Progenitor cell of endocrine pancreas (in vitro differentiated cells): Measurements from ENCODE around the gene LHB. TPM values are rescaled to one million over a fixed set of nuclear protein-coding genes. Genes with fewer than 3 reads are reported as not detected.

Source experiments
- DNase-seq: peaks from one replicate; pipeline ENCODE4 v3.0.0; 2021; ENCODE audit warnings: low spot score; ENCODE audit not compliant: unreplicated experiment
- H3K27ac Mint-ChIP-seq: 2 replicates; pipeline ENCODE4 v1.8.0; 2021; ENCODE audit warnings: mild to moderate bottlenecking, moderate library complexity, mixed read lengths
- H3K27me3 Mint-ChIP-seq: 2 replicates; pipeline ENCODE4 v1.8.0; 2021; ENCODE audit warnings: mixed read lengths
- H3K36me3 Mint-ChIP-seq: 2 replicates; pipeline ENCODE4 v1.8.0; 2022; ENCODE audit warnings: mixed read lengths; ENCODE audit not compliant: insufficient read depth
- H3K4me1 Mint-ChIP-seq: 2 replicates; pipeline ENCODE4 v1.8.0; 2021; ENCODE audit warnings: low read depth, mixed read lengths
- H3K4me3 Mint-ChIP-seq: 2 replicates; pipeline ENCODE4 v1.8.0; 2021; ENCODE audit warnings: low read depth, mild to moderate bottlenecking, moderate library complexity, mixed read lengths
- H3K9me3 Mint-ChIP-seq: 2 replicates; pipeline ENCODE4 v1.8.0; 2021; ENCODE audit warnings: low read depth, mixed read lengths
- CTCF ChIP-seq: fragments of 200-600 bp; sonication (generic); IDR thresholded peaks from one replicate; pipeline ENCODE4 v1.5.0; 2021; ENCODE audit warnings: antibody characterized with exemption, mild to moderate bottlenecking; ENCODE audit not compliant: unreplicated experiment
- total RNA-seq: library from RNA; stranded (reverse); gene quantifications from 2 replicates; pipeline ENCODE4 v1.2.1, GENCODE V29; 2021

Gene LHB
- total RNA-seq, 1 donor from 2014 or later: not detected

DNA sequence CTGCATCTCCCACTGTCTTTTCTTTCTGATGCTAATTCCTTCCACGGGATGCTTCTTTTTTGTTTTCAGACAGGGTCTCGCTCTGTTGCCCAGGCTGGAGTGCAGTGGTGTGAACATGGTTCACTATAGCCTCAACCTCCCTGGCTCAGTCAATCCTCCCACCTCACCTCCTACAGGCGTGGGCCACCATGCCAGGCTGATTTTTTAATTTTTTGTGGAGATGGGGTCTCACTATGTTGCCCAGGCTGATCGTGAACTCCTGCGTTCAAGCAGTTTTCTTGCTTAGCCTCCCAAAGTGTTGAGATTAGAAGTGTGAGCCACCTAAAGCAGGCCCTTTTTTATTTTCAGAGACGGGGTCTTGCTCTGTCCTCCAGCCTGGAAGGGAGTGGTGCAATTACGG lies 28.6 kb downstream of the LHB start:
- Mint-ChIP-seq H3K36me3 (peaks cover 14% of the 10 kb centered on the region), H3K27me3 (no peaks in the 10 kb centered on the region)

GRCh38 chr19:48987323-48987722 lies 29.6 kb downstream of the LHB start:
- Mint-ChIP-seq H3K27ac (no peak overlapping the region), H3K4me3 (no peak overlapping the region), H3K27me3 (no peaks in the 10 kb centered on the region), H3K36me3 (peaks cover 16% of the 10 kb centered on the region), H3K4me1 (peaks cover 5% of the 10 kb centered on the region), H3K9me3 (no peaks in the 10 kb centered on the region)
- DNase-seq: no peak
- no peak for TF ChIP-seq CTCF

More for the DNA sequence above, 28.6 kb downstream of the LHB start:
- no peak overlapping the region for H3K4me3 Mint-ChIP-seq
- DNase-seq: no peak
- TF ChIP-seq CTCF: no peak
- no peak overlapping the region for H3K27ac Mint-ChIP-seq
- peaks cover 6% of the 10 kb centered on the region for H3K4me1 Mint-ChIP-seq
- H3K9me3 Mint-ChIP-seq: no peaks in the 10 kb centered on the region

- Mint-ChIP-seq H3K36me3 (peaks cover 22% of the 10 kb centered on the region), H3K27ac (no peak overlapping the region), H3K4me3 (no peak overlapping the region), H3K4me1 (no peaks in the 10 kb centered on the region), H3K27me3 (no peaks in the 10 kb centered on the region), H3K9me3 (no peaks in the 10 kb centered on the region)
- DNase-seq: no peak
- TF ChIP-seq CTCF: no peak
Measured at GRCh38 chr19:48986211-48986610, 30.7 kb downstream of the LHB start.

GRCh38 chr19:48985711-48986110 lies 31.2 kb downstream of the LHB start:
- H3K36me3 Mint-ChIP-seq: peaks cover 22% of the 10 kb centered on the region
- no peak for DNase-seq
- H3K4me3 Mint-ChIP-seq: no peak overlapping the region
- no peaks in the 10 kb centered on the region for H3K27me3 Mint-ChIP-seq
- H3K9me3 Mint-ChIP-seq: no peaks in the 10 kb centered on the region
- TF ChIP-seq CTCF: no peak
- no peaks in the 10 kb centered on the region for H3K4me1 Mint-ChIP-seq
- no peak overlapping the region for H3K27ac Mint-ChIP-seq

DNA sequence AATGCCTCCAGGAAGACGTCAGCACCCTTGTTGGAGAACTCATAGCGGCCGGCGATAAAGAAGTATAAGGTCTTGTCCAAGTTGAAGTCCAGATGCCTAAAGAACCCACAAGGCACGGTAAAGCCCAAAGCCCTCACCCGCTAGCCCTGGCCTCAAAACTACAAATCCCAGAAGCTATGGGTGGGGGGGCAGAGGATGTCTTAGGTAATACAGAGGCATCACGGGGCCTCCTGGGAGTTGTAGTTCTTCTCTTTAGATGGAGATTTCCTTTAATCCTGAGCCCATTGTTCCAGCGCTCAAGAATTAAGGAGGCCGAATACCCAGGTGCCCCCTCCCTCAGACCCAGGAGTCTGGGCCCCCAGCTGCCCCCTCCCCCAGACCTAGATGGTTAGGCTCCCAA lies 34.6 kb downstream of the LHB start:
- no peak overlapping the region for H3K27ac Mint-ChIP-seq

More for the DNA sequence above, 34.6 kb downstream of the LHB start:
- H3K4me3 Mint-ChIP-seq: no peak overlapping the region
- no peak for DNase-seq
- no peaks in the 10 kb centered on the region for H3K27me3 Mint-ChIP-seq
- TF ChIP-seq CTCF: no peak
- no peaks in the 10 kb centered on the region for H3K9me3 Mint-ChIP-seq
- no peaks in the 10 kb centered on the region for H3K4me1 Mint-ChIP-seq
- H3K36me3 Mint-ChIP-seq: peaks cover 23% of the 10 kb centered on the region
